Measurements from ENCODE around the gene TRIM49B. TPM values are rescaled to one million over a fixed set of nuclear protein-coding genes. Genes with fewer than 3 reads are reported as not detected.

Gene TRIM49B
- total RNA-seq = not detected in 2 replicates

DNA sequence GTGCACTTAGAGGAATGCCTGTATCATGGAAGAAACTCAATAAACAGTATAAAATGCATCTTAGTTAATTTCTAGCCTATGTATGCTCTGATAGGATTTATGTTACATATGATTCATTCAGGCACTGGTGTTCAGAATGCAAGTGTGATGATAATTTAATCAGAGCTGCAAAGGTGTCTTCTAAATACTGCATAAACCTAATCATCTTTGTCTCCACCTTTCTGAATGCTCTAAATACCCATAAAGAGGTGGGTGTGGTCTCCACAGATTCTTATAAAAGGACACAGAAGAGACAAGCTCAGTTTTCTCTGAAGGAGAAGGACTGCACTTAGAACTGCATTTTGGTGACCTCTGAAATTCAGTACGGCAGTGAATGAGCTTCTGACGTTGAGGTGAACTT, at the start of gene TRIM49B:
Gene TRIM49B (plus strand): TSS at position 301 of the 400 bp plus-strand sequence. CDS start 2,777 bp downstream, outside the sequence.

DNA sequence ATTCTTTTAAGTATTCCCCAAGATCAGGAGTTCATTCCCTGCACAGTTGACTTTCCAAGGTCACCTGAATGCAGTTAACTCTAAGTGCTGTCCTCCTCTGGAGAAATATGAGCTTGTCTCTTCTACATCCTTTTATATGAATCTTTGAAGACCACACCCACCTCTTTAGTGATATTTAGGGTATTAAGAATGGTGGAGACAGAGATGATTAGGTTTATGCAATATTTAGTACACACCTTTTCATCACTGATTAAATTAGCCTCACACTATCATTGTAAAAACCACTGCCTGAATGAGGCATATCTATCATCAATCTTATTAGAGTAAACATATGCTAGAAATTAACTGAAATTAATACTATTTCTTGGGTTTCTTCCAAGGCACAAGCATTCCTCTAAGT, 44.8 kb upstream of the TRIM49B start, which contains the start of gene TRIM51G:
Gene TRIM51G (minus strand): TSS at position 101 of the 400 bp plus-strand sequence. CDS start 2,190 bp downstream, outside the sequence.

DNA sequence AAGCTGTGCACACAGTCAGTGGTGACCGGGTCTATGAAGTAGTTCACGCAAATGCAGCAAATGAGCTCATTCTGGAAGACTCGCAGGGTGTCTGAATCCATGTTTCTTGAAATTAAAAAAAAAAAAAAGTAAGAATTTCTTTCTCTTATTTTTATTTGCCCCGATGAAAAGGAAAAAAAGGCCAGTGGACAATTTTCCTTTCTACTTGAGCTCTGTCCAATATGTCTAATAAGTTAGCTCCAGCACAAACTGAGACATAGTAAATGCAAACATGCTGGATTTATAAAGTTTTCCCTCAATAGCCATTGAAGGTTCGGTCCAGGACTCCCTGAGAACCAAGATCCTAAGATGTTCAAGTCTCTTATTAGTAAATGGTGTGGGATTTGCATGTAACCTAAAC, 30.4 kb downstream of the TRIM49B start, which contains the start of gene TRIM64C:
Gene TRIM64C (minus strand): TSS at position 101 of the 400 bp plus-strand sequence. CDS start 0 bp downstream, at position 101.

Other genes starting within 250 kb of the TRIM49B start
- not detected in 2 replicates for gene TRIM51G, start 44.9 kb upstream of the TRIM49B start, total RNA-seq
- gene TRIM64C, start 30.3 kb downstream of the TRIM49B start, total RNA-seq = not detected in 2 replicates
- gene FOLH1, start 179.8 kb downstream of the TRIM49B start, total RNA-seq = 0.63 TPM in 1 of 2 replicates, not detected in the other